Nucleus accumbens (tissue), 56 donors: Measurements from ENCODE around the gene MPHOSPH6.
"Not testable (repeated sequence)": the region's sequence is repeated elsewhere in the genome, so short reads cannot be mapped to it uniquely, and the experiment has no call there.

Experiments used
- DNase-seq, 56 donors: peaks; one replicate each; lab custom pipeline; 2025; lab: John Stamatoyannopoulos, UW

MPHOSPH6 gene

GRCh38 chr16:82124651-82125050, 45.4 kb downstream of the MPHOSPH6 start:
- DNase-seq: no peak

GRCh38 chr16:82119405-82119804, 50.6 kb downstream of the MPHOSPH6 start:
- no peak for DNase-seq

GRCh38 chr16:82118749-82119148, 51.3 kb downstream of the MPHOSPH6 start:
- DNase-seq: no peak

- DNase-seq: no peak
These were observed 53.5 kb downstream of the MPHOSPH6 start for GRCh38 chr16:82116535-82116934.

GRCh38 chr16:82113741-82114140, 56.3 kb downstream of the MPHOSPH6 start:
- no peak for DNase-seq

- DNase-seq: no peak
These were observed 58.1 kb downstream of the MPHOSPH6 start for GRCh38 chr16:82111944-82112343.

GRCh38 chr16:82109266-82109665, 60.8 kb downstream of the MPHOSPH6 start:
- not testable (repeated sequence) for DNase-seq

GRCh38 chr16:82108774-82109173, 61.2 kb downstream of the MPHOSPH6 start:
- no peak for DNase-seq

- DNase-seq: no peak
These were observed 61.9 kb downstream of the MPHOSPH6 start for GRCh38 chr16:82108100-82108499.

GRCh38 chr16:82105107-82105506, 64.9 kb downstream of the MPHOSPH6 start:
- no peak for DNase-seq
